Measurements from ENCODE around the gene PLA2G4A. TPM values are rescaled to one million over a fixed set of nuclear protein-coding genes. Genes with fewer than 3 reads are reported as not detected.

Gene PLA2G4A
- total RNA-seq, 1 experiment from 2014 or later = 0.39 TPM

- no peak overlapping the region for H3K56ac ChIP-seq (ENCODE audit: insufficient read length, low read depth, low read length)
- WGBS (ENCODE audit: extremely low coverage, insufficient read length, low lambda C conversion rate) = no CpG with 5 or more reads among the region's 2 CpGs
These were observed 10.3 kb downstream of the PLA2G4A start for GRCh38 chr1:186839041-186839400.

More at GRCh38 chr1:186839041-186839400, 10.3 kb downstream of the PLA2G4A start:
- Histone ChIP-seq H3K27ac (ENCODE audit: insufficient read length, low read depth, low read length) (no peak overlapping the region), H3K4me2 (ENCODE audit: insufficient read depth, insufficient read length, low read length) (no peak overlapping the region), H2BK12ac (ENCODE audit: insufficient read length, low read depth, low read length) (no peak overlapping the region), H2BK15ac (ENCODE audit: low read depth, low read length) (no peak overlapping the region), H2BK5ac (ENCODE audit: insufficient read length, low read length) (no peak overlapping the region), H3K18ac (ENCODE audit: insufficient read length, low read depth, low read length) (no peak overlapping the region), H4K5ac (ENCODE audit: insufficient read length, low read depth, low read length) (no peak overlapping the region), H3K23ac (ENCODE audit: insufficient read length, low read depth, low read length) (no peak overlapping the region), H2BK120ac (ENCODE audit: low read depth, low read length, poor library complexity, severe bottlenecking) (no peak overlapping the region), H2AK5ac (ENCODE audit: insufficient read length, low read length) (no peak overlapping the region), H3K9ac (ENCODE audit: extremely low read depth, insufficient read length, low read length) (no peak overlapping the region), H4K20me1 (ENCODE audit: control insufficient read depth, insufficient read depth, insufficient read length) (no peaks in the 10 kb centered on the region), H3T11ph (ENCODE audit: low read length) (no peak overlapping the region), H4K8ac (replicated peaks; ENCODE audit: insufficient read length, low read depth, low read length) (no peak overlapping the region), H3K9me3 (ENCODE audit: control insufficient read depth, low read depth, low read length) (no peaks in the 10 kb centered on the region), H3K14ac (ENCODE audit: insufficient read depth, low read length) (peak overlapping the region; percentile 46; the same call in 1 of the 2 replicates), H2BK20ac (ENCODE audit: low read depth, low read length, poor library complexity, severe bottlenecking) (no peak overlapping the region), H2AFZ (ENCODE audit: low read length) (no peak overlapping the region), H3K79me2 (ENCODE audit: insufficient read depth, low read length) (0 out of 2 replicates have a peak, but pooled peaks cover 2% of the 10 kb centered on the region), H3K23me2 (ENCODE audit: insufficient read length, low read depth, low read length, poor library complexity, severe bottlenecking) (no peaks in the 10 kb centered on the region), H3K79me1 (ENCODE audit: insufficient read depth, low read depth, low read length, poor library complexity, severe bottlenecking) (no peaks in the 10 kb centered on the region), H3K4me1 (ENCODE audit: insufficient read depth, low read length) (no peaks in the 10 kb centered on the region), H3K27me3 (ENCODE audit: insufficient read depth, low read length) (no peaks in the 10 kb centered on the region), H4K91ac (ENCODE audit: insufficient read length, low read depth, low read length) (no peak overlapping the region), H3K4ac (ENCODE audit: low read depth, low read length) (no peak overlapping the region)
- Mint-ChIP-seq H3K4me3 (no peak overlapping the region), H3K9me3 (no peaks in the 10 kb centered on the region), H3K36me3 (ENCODE audit: insufficient read depth in 1 of 3, low read depth in 3 of 3) (no peaks in the 10 kb centered on the region; a peak in 1 of 7 replicates), H3K27ac (no peak overlapping the region), H3K4me1 (no peaks in the 10 kb centered on the region; a peak in 1 of 4 replicates), H3K27me3 (ENCODE audit: low read depth) (no peaks in the 10 kb centered on the region)
- DNase-seq = no peak
- TF ChIP-seq CTCF (conservative IDR thresholded peaks at IDR 0.05) = no peak
